Body of pancreas (tissue), 4 donors: ENCODE data around the gene ARHGAP18.

Source experiments
- POLR2A ChIP-seq, 3 donors: fragments of 450-650 bp; IDR thresholded peaks; one replicate each; pipeline ENCODE4 v1.6.1; 2016; ENCODE audit warnings: antibody characterized with exemption in 3 of 3, mild to moderate bottlenecking in 2 of 3
- TF ChIP-seq, protein P1 (sequence below), 7 experiments: fragments of 450-650 bp in 4 of 7; fragments of 200-600 bp in 3 of 7; sonication (generic) in 3 of 7; IDR thresholded peaks; one replicate each; pipeline ENCODE4 v1.5.1; 2016 to 2019; ENCODE audit warnings: antibody characterized with exemption in 7 of 7

GRCh38 chr6:129701721-129702455 lies 8.1 kb downstream of the ARHGAP18 start:
- TF ChIP-seq, protein P1, sequence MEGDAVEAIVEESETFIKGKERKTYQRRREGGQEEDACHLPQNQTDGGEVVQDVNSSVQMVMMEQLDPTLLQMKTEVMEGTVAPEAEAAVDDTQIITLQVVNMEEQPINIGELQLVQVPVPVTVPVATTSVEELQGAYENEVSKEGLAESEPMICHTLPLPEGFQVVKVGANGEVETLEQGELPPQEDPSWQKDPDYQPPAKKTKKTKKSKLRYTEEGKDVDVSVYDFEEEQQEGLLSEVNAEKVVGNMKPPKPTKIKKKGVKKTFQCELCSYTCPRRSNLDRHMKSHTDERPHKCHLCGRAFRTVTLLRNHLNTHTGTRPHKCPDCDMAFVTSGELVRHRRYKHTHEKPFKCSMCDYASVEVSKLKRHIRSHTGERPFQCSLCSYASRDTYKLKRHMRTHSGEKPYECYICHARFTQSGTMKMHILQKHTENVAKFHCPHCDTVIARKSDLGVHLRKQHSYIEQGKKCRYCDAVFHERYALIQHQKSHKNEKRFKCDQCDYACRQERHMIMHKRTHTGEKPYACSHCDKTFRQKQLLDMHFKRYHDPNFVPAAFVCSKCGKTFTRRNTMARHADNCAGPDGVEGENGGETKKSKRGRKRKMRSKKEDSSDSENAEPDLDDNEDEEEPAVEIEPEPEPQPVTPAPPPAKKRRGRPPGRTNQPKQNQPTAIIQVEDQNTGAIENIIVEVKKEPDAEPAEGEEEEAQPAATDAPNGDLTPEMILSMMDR (IDR thresholded peaks at IDR 0.05): no peak
- TF ChIP-seq POLR2A (IDR thresholded peaks at IDR 0.05): no peak
